Stimulated activated CD4-positive, alpha-beta T cell treated with anti-CD3 and anti-CD28 coated beads, Interleukin-2, amount 100 ng/mL, for 24 hours (primary cell): ENCODE data around the gene ALX4.
A peak's percentile ranks its signal among the peaks of the same experiment; 100 is the strongest.

Experiments
- DNase-seq, 2 donors: peaks; one replicate each; pipeline ENCODE4 v3.0.0-alpha.2; 2020

ALX4 gene

GRCh38 chr11:44315947-44316658 lies 6.2 kb upstream of the ALX4 start:
- no peak for DNase-seq

GRCh38 chr11:44314733-44315132 lies 4.8 kb upstream of the ALX4 start:
- DNase-seq: no peak

- no peak for DNase-seq
These were observed 4.0 kb upstream of the ALX4 start for GRCh38 chr11:44313761-44314489.

GRCh38 chr11:44312876-44313275 lies 2.9 kb upstream of the ALX4 start:
- no peak for DNase-seq

- no peak for DNase-seq
These were observed 1.7 kb upstream of the ALX4 start for GRCh38 chr11:44311339-44312261.

GRCh38 chr11:44310463-44311272 lies 729 bp upstream of the ALX4 start:
- no peak for DNase-seq

GRCh38 chr11:44310206-44310462 lies 195 bp upstream of the ALX4 start:
- no peak for DNase-seq

GRCh38 chr11:44308923-44309477 lies 939 bp downstream of the ALX4 start:
- DNase-seq: no peak

- DNase-seq: no peak
These were observed 1.6 kb downstream of the ALX4 start for GRCh38 chr11:44308256-44308922.

- DNase-seq: no peak
These were observed 2.4 kb downstream of the ALX4 start for GRCh38 chr11:44307340-44308099.

GRCh38 chr11:44306918-44307244 lies 3.1 kb downstream of the ALX4 start:
- DNase-seq: no peak

- no peak for DNase-seq
These were observed 3.7 kb downstream of the ALX4 start for GRCh38 chr11:44306052-44306917.

- peak; percentile 27 to 40 for DNase-seq
These were observed 4.4 kb downstream of the ALX4 start for GRCh38 chr11:44305470-44306051.

GRCh38 chr11:44305026-44305469 lies 4.9 kb downstream of the ALX4 start:
- no peak for DNase-seq

- no peak for DNase-seq
These were observed 5.6 kb downstream of the ALX4 start for GRCh38 chr11:44304091-44305025.

- no peak for DNase-seq
These were observed 6.5 kb downstream of the ALX4 start for GRCh38 chr11:44303401-44303938.

GRCh38 chr11:44301564-44302271 lies 8.2 kb downstream of the ALX4 start:
- no peak for DNase-seq
